BJ (cell line): ENCODE results near the gene PSME4. TPM values are rescaled to one million over a fixed set of nuclear protein-coding genes. Genes with fewer than 3 reads are reported as not detected.
A peak's percentile ranks its signal among the peaks of the same experiment; 100 is the strongest.

Source experiments
- CTCF ChIA-PET: fragments of 350-600 bp; formaldehyde crosslinking; extraction: SDS; loops from one replicate; lab custom pipeline; 2021; ENCODE audit warnings: antibody characterized with exemption, inconsistent platforms; lab: Yijun Ruan, JAX
- POLR2A ChIA-PET: fragments of 300-600 bp; sonication (Branson Sonifier 250); formaldehyde crosslinking; extraction: SDS; loops from one replicate; lab custom pipeline; 2021; ENCODE audit warnings: antibody characterized with exemption; lab: Charles Lee
- DNase-seq: peaks from one replicate; pipeline ENCODE4 v3.0.0-alpha.2; 2011; ENCODE audit warnings: low read depth
- H3K27me3 ChIP-seq: 2 replicates; pipeline ENCODE4 v1.6.0; 2011; ENCODE audit warnings: low read length; ENCODE audit not compliant: control insufficient read depth, insufficient read depth
- H3K36me3 ChIP-seq: 2 replicates; pipeline ENCODE4 v1.5.1; 2011; ENCODE audit warnings: low read length; ENCODE audit not compliant: control insufficient read depth, insufficient read depth
- H3K4me3 ChIP-seq: 2 replicates; pipeline ENCODE4 v1.5.1; 2011; ENCODE audit warnings: low read depth, mild to moderate bottlenecking, control low read depth, low read length
- polyA plus RNA-seq: library from polyadenylated mRNA; depleted of rRNA; stranded (reverse); fragments of >200 nt; gene quantifications from 2 replicates; pipeline ENCODE4 v1.2.3, GENCODE V29; 2011
- TF ChIP-seq, protein P1 (sequence below): IDR thresholded peaks from 2 replicates; pipeline ENCODE4 v1.5.1; 2011; ENCODE audit warnings: low read depth, mild to moderate bottlenecking, control low read depth, inconsistent platforms, low read length, moderate library complexity; ENCODE audit not compliant: insufficient read depth

The PSME4 gene
- polyA plus RNA-seq, 1 experiment = 14.9 TPM

DNA sequence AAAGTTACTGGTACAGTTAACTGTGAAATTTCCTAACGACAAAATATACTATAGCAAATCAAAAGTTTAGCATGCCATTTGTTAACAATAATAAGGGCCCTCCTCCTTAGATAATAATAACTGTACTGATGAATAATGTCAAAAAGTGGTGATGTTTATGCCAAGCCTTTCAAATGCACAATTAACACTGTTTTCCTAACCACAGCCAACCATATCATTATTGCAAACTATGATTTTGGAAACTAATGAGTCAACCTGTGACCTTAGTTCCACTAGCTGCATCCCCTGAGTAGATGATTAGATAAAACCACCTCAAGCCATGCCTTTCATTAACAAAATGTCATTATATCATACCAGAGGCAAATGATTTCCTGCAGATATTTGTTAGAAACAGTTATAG, 85.9 kb downstream of the PSME4 start:
- Histone ChIP-seq H3K4me3 (no peak overlapping the region), H3K27me3 (no peaks in the 10 kb centered on the region), H3K36me3 (peaks cover 1% of the 10 kb centered on the region)
- no peak for DNase-seq
- ChIA-PET CTCF (no interaction called here), POLR2A (no interaction called here)
- TF ChIP-seq, protein P1, sequence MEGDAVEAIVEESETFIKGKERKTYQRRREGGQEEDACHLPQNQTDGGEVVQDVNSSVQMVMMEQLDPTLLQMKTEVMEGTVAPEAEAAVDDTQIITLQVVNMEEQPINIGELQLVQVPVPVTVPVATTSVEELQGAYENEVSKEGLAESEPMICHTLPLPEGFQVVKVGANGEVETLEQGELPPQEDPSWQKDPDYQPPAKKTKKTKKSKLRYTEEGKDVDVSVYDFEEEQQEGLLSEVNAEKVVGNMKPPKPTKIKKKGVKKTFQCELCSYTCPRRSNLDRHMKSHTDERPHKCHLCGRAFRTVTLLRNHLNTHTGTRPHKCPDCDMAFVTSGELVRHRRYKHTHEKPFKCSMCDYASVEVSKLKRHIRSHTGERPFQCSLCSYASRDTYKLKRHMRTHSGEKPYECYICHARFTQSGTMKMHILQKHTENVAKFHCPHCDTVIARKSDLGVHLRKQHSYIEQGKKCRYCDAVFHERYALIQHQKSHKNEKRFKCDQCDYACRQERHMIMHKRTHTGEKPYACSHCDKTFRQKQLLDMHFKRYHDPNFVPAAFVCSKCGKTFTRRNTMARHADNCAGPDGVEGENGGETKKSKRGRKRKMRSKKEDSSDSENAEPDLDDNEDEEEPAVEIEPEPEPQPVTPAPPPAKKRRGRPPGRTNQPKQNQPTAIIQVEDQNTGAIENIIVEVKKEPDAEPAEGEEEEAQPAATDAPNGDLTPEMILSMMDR = no peak

DNA sequence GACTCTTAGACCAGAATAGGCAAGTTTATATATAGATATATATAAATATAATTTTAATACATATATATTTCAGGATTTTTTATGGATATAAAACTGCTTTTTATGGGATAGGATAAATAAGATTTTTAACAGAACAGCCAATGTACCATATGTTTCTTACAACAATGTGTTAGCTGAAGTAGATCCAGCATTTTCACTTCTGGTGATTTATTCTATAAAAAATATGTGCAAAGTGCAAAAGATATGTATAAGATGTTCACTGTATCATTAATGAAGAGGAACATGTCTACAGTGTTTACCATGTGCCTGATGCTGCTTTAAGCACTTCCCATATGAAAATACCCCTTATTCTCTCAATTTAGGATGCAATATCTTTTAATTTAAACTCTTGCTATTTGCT, 88.8 kb downstream of the PSME4 start:
- Histone ChIP-seq H3K27me3 (no peaks in the 10 kb centered on the region), H3K36me3 (no peaks in the 10 kb centered on the region; the same call in 1 of the 2 replicates), H3K4me3 (no peak overlapping the region)
- CTCF ChIA-PET = no interaction called here
- POLR2A ChIA-PET = no interaction called here
- no peak for DNase-seq
- TF ChIP-seq, protein P1 = no peak

DNA sequence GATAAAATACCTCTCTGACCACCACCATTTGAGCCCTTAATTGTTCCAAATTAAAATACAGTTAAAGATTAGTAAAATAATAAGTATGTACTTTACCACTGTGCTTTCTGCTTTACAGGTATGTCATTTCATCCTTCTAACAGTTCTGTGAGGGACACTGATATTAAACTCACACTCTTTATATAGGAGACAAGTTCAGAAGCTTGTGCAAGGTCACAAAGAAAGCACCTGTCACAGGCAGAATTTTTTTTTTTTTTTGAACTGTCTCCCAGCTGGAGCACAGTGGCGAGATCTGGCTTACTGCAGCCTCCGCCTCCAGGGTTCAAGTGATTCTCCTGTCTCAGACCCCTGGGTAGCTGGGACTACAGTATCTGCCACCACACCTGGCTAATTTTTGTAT, 89.4 kb downstream of the PSME4 start:
- POLR2A ChIA-PET = no interaction called here
- no peak for DNase-seq
- TF ChIP-seq, protein P1 = no peak
- Histone ChIP-seq H3K36me3 (no peaks in the 10 kb centered on the region; the same call in 1 of the 2 replicates), H3K27me3 (no peaks in the 10 kb centered on the region), H3K4me3 (no peak overlapping the region)
- CTCF ChIA-PET = interaction anchor here (0.6 kb wide), 2 partner anchors 76 to 405 kb away, joined by 3 read pairs; no protein-coding TSS in a partner anchor

DNA sequence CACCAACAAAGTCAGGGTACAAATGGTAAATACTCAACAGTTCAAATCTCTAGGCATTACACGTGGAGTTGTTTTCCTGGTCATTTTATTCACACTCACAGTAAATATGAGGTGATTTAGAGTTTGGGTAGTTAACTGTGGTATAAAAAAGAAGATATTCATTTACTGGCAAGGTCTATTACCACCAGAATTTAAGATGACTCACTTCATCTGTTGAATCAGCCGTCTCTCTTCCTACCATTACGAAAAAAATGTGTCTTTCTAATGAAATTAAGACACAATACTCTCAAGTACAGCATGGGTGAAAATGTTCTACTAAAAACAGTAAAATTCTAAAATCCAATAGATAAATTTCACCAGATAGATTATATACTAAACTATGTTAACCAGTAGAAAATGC, 90.0 kb downstream of the PSME4 start:
- H3K36me3 ChIP-seq = no peaks in the 10 kb centered on the region; the same call in 1 of the 2 replicates
- peak; percentile 60 for DNase-seq
- CTCF ChIA-PET = interaction anchor here (0.6 kb wide), 2 partner anchors 76 to 404 kb away, joined by 3 read pairs; no protein-coding TSS in a partner anchor
- POLR2A ChIA-PET = no interaction called here
- H3K4me3 ChIP-seq = no peak overlapping the region
- H3K27me3 ChIP-seq = no peaks in the 10 kb centered on the region
- TF ChIP-seq, protein P1 = no peak

DNA sequence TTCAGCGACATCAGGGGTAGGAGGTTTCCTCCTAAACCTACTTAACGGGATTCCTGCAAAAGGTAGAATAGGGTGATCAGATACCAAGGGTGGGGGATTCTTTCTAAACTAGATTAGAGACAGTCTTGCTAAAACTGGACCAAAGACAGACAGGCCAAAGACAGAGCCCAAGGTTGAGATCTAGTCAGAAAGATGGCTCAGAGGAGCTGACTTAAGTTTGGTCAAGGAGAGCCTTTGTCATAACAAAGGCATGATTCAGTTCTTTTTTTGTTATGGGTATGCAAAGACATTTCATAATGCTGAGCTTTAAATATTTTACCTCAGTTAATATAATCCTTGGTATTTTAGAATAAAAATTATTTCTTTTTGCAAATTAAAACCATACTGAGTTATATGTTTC, 93.2 kb downstream of the PSME4 start:
- TF ChIP-seq, protein P1 = no peak
- POLR2A ChIA-PET = interaction anchor here (0.6 kb wide), 1 partner anchor 1074 kb away, joined by 8 read pairs; no protein-coding TSS in a partner anchor
- Histone ChIP-seq H3K4me3 (no peak overlapping the region), H3K27me3 (no peaks in the 10 kb centered on the region), H3K36me3 (peaks cover 1% of the 10 kb centered on the region; the same call in 1 of the 2 replicates)
- CTCF ChIA-PET = interaction anchor here (1.6 kb wide), 1 partner anchor 35 kb away, joined by 5 read pairs; no protein-coding TSS in a partner anchor
- DNase-seq = no peak
